Measurements from ENCODE around the gene PCDH9. TPM values are rescaled to one million over a fixed set of nuclear protein-coding genes. Genes with fewer than 3 reads are reported as not detected.

PCDH9 gene
- total RNA-seq, 4 donors from 2014 or later, result 0.64 to 1.1 (median 0.82) TPM

DNA sequence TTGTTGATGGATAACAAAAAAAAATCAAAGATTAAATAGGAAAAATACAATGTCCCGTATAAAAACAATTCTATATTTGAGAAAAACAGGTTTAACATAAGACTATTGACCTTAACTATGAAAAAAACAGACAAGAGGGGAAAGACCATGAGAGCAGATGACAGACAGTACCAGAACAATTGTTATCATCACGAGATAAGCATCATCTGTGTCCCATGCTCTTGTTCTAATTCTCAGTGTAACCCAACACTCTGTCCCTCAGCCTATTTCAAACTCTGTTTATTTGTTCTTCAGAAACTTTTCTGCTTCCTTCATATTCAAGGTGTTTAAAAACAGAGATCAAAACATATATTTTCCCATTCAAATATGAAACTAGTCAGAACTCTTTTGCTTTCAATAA, 216.4 kb downstream of the PCDH9 start:
- TF ChIP-seq POLR2AphosphoS5 (IDR thresholded peaks at IDR 0.05), result no peak
- 76% methylated on average over 2 of the region's 2 CpGs for WGBS

DNA sequence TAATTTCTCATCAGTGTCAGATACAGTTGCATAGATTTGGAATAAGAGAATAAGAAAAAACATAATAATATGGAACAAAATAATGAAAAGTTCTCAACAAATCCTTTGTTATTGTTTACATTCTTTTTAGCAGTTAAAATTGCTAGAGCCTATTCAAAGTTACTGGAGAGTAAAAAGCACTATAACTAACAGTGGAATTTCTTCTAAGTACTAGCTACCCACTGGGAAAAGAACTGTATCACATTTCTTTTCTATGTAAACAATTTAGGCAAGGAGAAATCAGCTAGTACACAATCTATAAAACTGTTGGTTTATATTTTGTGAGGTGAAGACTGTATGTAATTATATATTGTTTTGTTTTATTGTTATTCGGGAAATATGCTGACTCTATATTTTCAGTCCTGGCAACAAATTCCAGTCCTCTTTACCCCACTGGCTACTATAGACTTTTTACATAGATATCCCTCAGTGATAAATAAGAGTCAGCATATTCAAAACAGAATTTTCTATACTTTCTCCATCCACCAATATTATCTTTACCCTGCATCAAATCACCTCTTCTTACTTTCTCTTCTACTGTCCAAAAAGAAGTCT, 222.0 kb downstream of the PCDH9 start:
- TF ChIP-seq POLR2A (IDR thresholded peaks at IDR 0.05), result no peak
- TF ChIP-seq POLR2AphosphoS5 (IDR thresholded peaks at IDR 0.05), result no peak
- TF ChIP-seq, protein P1, sequence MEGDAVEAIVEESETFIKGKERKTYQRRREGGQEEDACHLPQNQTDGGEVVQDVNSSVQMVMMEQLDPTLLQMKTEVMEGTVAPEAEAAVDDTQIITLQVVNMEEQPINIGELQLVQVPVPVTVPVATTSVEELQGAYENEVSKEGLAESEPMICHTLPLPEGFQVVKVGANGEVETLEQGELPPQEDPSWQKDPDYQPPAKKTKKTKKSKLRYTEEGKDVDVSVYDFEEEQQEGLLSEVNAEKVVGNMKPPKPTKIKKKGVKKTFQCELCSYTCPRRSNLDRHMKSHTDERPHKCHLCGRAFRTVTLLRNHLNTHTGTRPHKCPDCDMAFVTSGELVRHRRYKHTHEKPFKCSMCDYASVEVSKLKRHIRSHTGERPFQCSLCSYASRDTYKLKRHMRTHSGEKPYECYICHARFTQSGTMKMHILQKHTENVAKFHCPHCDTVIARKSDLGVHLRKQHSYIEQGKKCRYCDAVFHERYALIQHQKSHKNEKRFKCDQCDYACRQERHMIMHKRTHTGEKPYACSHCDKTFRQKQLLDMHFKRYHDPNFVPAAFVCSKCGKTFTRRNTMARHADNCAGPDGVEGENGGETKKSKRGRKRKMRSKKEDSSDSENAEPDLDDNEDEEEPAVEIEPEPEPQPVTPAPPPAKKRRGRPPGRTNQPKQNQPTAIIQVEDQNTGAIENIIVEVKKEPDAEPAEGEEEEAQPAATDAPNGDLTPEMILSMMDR (IDR thresholded peaks at IDR 0.05), result no peak
- TF ChIP-seq EP300 (IDR thresholded peaks at IDR 0.05), result no peak
- no peak overlapping the region for H3K4me3 ChIP-seq
- H3K27ac ChIP-seq, result no peak overlapping the region
- DNase-seq (ENCODE audit: low spot score in 2 of 2), result no peak
- no peaks in the 10 kb centered on the region for H3K9me3 ChIP-seq
- H3K4me1 ChIP-seq, result no peaks in the 10 kb centered on the region
- no peaks in the 10 kb centered on the region for H3K27me3 ChIP-seq
- WGBS, result 89% methylated on average over 1 of the region's 1 CpG
- no peaks in the 10 kb centered on the region for H3K36me3 ChIP-seq

More for the DNA sequence above, 216.4 kb downstream of the PCDH9 start:
- no peaks in the 10 kb centered on the region for H3K36me3 ChIP-seq
- H3K4me1 ChIP-seq, result no peaks in the 10 kb centered on the region
- no peaks in the 10 kb centered on the region for H3K9me3 ChIP-seq
- H3K4me3 ChIP-seq, result no peak overlapping the region
- no peak overlapping the region for H3K27ac ChIP-seq
- no peaks in the 10 kb centered on the region for H3K27me3 ChIP-seq
- DNase-seq (ENCODE audit: low spot score in 2 of 2), result no peak

DNA sequence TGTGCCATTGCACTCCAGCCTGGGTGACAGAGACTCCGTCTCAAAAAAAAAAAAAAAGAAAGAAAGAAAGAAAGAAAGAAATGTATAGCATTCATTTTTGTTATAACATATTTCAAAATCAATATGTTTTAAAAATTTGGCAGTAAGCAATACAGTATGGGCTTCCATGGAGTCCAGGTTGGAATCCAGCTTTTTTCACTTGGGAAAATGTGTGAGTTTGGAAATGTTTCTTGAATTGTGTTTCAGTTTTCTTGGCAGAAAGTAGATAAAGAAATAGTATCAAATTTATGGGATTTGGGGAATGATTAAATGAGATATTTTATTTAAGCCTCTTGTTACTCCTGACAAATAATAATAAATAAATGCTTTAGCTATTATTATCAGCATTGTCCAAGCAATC, 225.6 kb downstream of the PCDH9 start:
- no peaks in the 10 kb centered on the region for H3K27me3 ChIP-seq
- no peak for TF ChIP-seq EP300 (IDR thresholded peaks at IDR 0.05)
- TF ChIP-seq POLR2AphosphoS5 (IDR thresholded peaks at IDR 0.05), result no peak
- TF ChIP-seq POLR2A (IDR thresholded peaks at IDR 0.05), result no peak
- TF ChIP-seq, protein P1 (IDR thresholded peaks at IDR 0.05), result no peak
- no peaks in the 10 kb centered on the region for H3K36me3 ChIP-seq
- no peak overlapping the region for H3K27ac ChIP-seq
- DNase-seq (ENCODE audit: low spot score in 2 of 2), result no peak
- no peaks in the 10 kb centered on the region for H3K9me3 ChIP-seq
- no peak overlapping the region for H3K4me3 ChIP-seq
- WGBS, result 82% methylated on average over 1 of the region's 1 CpG
- no peaks in the 10 kb centered on the region for H3K4me1 ChIP-seq

DNA sequence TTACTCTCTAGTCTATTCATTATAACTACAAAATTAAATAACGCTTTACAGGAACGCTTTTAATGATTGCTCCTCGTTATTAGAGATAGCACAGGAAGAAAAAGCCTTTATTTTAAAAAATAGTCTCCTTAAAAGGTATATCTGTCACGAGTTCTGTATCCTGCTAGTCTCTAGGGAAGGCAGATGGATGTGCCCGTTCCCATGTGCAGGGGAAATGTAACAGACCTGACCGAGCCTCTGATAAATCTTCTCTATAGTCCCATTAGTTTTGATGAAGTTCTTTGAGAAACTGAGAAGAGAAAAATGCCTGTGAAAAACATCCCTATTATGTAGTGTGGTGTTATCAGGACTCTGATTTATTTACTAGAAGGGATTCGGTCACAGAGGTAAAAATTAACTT, 226.4 kb downstream of the PCDH9 start:
- Histone ChIP-seq H3K27ac (no peak overlapping the region), H3K27me3 (no peaks in the 10 kb centered on the region), H3K4me3 (no peak overlapping the region), H3K9me3 (no peaks in the 10 kb centered on the region), H3K4me1 (no peaks in the 10 kb centered on the region), H3K36me3 (no peaks in the 10 kb centered on the region)
- TF ChIP-seq, protein P1 (IDR thresholded peaks at IDR 0.05), result no peak
- TF ChIP-seq POLR2A (IDR thresholded peaks at IDR 0.05), result no peak
- TF ChIP-seq POLR2AphosphoS5 (IDR thresholded peaks at IDR 0.05), result no peak
- no peak for TF ChIP-seq EP300 (IDR thresholded peaks at IDR 0.05)
- no peak for DNase-seq (ENCODE audit: low spot score in 2 of 2)
- 75% methylated on average over 7 of the region's 7 CpGs for WGBS

DNA sequence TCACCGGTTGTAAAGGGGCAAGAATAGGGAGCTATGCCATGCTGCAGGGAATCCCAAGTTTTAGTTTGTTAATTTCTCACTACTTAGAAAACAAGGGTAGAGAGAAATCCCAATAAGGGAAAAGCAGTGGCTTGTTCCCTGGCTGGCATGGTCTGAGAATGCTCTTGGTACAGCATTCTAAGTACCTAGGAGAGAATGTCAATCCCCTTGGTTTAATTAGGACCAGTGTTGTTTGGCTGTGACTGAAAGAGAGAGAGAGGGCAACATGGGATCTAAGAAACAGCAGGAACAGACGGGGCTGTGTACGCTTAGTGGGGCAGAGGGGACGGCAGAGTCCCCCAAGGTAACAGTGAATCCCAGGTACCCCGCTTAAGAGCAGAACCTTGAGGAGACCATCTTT, 228.8 kb downstream of the PCDH9 start:
- WGBS, result 84% methylated on average over 5 of the region's 5 CpGs
- Histone ChIP-seq H3K9me3 (no peaks in the 10 kb centered on the region), H3K27ac (no peak overlapping the region), H3K4me3 (no peak overlapping the region), H3K4me1 (no peaks in the 10 kb centered on the region), H3K36me3 (no peaks in the 10 kb centered on the region), H3K27me3 (no peaks in the 10 kb centered on the region)
- no peak for DNase-seq (ENCODE audit: low spot score in 2 of 2)
- no peak for TF ChIP-seq POLR2AphosphoS5 (IDR thresholded peaks at IDR 0.05)

DNA sequence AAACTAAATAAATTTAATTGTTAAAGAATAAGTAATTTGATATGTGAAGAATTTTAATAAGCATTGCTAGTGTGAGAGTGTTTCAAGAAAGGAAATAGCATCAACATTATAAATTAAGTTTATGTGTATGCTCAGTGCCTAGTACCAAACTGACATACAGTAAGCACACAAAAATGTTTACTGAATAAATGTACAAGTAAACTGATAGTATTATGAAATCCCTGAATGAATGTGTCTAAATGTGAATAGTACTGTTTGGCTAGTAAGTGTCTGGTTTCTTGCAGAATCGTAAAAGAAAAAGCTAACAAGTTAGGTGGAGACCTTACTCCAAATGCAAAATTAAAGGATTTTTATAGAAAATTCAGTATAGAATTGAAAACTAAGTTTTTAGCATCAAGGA, 233.6 kb downstream of the PCDH9 start:
- Histone ChIP-seq H3K4me3 (no peak overlapping the region), H3K36me3 (no peaks in the 10 kb centered on the region), H3K9me3 (no peaks in the 10 kb centered on the region), H3K27ac (no peak overlapping the region), H3K4me1 (peaks cover 6% of the 10 kb centered on the region), H3K27me3 (no peaks in the 10 kb centered on the region)
- WGBS, result 92% methylated on average over 1 of the region's 1 CpG
- TF ChIP-seq POLR2AphosphoS5 (IDR thresholded peaks at IDR 0.05), result no peak
- no peak for TF ChIP-seq EP300 (IDR thresholded peaks at IDR 0.05)
- TF ChIP-seq POLR2A (IDR thresholded peaks at IDR 0.05), result no peak
- TF ChIP-seq, protein P1 (IDR thresholded peaks at IDR 0.05), result no peak
- DNase-seq (ENCODE audit: low spot score in 2 of 2), result no peak

All from suprapubic skin (tissue), 4 donors.